CD4-positive, alpha-beta T cell treated with Interleukin-17A for 1 hour (primary cell): Measurements from ENCODE around the gene HEBP1.

ENCODE experiments used
- DNase-seq: peaks from one replicate; pipeline ENCODE4 v3.0.0-alpha.2; 2020

The HEBP1 gene

DNA sequence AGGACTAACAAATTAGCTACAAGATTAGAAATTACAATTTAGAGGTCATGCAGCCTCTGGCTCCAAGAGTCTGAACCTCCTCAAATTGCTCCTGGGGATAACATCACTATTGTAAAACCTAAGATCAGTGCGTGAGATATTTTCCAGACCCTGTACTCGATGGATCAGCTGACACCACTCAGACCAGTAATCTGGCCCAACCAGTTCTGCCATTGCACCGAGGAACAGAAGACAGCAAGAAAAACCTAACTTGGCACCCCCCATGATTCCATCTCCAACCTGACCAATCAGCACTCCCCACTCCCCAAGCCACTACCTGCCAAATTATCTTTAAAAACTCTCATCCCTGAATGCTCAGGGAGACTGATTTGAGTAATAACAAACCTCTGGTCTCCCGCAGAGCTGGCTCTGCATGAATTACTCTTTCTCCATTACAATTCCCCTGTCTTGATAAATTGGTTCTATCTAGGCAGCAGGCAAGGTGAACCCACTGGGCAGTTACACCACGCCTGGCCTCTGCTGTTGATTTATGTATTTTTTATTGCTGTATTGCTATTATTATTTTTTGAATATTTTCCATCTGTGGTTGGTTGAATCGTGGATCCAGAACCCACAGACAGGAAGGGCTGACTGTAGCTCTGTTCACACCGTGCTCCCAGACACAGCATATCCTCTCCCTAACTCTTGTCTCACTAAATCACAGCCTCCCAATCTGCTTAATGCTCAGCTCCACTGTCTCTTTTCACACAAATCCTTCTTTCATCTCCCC, 9.2 kb downstream of the HEBP1 start:
- DNase-seq: no peak

DNA sequence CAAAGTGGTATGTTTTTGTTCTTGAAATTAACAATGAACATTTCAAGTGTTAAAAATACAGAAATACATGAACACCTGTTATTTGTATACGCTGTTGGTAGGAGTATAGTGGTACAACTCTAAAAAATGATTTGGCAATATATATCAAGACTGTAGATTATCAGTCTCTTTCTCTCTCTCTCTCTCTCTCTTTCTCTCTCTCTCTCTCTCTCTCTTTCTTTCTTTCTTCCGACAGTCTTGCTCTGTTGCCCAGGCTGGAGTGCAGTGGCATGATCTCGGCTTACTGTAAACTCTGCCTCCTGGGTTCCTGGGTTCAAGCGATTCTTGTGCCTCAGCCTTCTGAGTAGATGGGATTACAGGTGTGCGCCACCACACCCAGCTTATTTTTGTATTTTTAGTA, 12.6 kb downstream of the HEBP1 start:
- no peak for DNase-seq

DNA sequence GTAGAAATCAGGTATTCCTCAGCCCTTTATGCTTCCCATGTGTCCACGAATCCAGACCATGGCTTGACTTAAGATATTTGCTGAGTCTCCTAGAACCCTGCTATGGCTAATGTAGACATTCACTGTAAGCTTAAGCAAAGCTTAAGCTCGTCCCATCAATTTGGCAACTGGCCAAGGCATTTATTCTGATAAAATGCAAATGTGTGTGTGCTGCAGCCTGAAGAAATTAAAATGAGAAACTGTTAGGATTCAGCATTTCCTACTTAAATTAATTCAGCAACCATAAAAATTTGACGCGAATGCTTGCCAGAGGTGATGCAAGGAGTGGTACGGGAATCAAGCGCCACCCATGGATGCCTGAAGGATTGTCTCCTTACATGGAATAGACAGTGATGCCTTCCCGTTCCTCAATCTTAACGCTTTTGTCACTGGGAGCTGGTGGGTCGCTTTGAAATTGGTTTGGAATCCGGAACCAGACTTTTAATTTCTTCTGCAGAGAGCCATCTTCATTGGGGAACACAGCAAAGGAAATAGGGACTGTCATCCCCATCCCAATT, 13.2 kb downstream of the HEBP1 start:
- DNase-seq: no peak

DNA sequence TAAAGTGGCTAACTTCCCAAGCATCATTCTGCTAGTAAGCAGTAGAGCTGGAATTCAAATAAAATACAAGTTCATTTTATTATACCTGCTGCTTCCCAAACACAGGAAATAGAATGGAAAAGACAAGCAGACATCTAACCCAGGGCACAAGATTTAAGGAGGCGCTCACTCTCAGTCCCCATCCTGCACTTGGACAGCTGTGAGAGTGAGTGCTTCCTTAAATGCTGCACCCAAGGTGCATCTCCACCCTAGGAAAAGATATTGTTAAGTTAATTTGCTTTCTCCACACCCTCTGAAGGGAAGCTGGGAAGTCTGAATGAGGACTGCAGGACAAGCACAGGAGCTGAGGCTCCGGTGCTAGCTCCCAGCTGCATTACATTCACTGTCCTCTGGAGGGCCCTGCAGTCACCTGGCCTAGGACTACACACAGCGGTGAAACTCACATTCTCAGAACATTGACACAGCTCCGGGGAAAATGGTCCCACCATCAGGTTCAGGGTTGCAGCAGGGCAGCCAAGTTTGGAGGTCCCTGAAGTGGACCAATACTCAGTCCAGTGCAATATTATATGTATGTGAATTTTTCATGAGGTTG, 14.2 kb downstream of the HEBP1 start:
- DNase-seq: peak; percentile 7

DNA sequence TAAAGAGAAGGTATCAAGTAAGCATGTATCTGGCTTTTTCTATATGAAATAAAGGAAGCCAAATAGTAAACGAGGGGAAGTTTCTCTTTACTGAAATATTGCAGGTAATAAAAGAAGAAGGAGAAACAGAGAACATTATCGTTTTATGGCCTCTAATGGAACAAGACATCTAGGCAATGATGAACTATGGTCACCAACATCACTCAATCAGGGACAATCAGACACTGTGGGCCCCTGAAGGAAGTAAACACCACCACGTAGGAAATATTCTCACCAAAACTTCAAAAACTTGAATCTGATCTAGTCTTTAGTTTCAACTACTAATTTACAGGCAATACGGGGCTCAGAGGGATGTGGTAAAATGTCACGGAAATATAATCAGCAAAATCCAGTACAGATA, 15.9 kb downstream of the HEBP1 start:
- no peak for DNase-seq

DNA sequence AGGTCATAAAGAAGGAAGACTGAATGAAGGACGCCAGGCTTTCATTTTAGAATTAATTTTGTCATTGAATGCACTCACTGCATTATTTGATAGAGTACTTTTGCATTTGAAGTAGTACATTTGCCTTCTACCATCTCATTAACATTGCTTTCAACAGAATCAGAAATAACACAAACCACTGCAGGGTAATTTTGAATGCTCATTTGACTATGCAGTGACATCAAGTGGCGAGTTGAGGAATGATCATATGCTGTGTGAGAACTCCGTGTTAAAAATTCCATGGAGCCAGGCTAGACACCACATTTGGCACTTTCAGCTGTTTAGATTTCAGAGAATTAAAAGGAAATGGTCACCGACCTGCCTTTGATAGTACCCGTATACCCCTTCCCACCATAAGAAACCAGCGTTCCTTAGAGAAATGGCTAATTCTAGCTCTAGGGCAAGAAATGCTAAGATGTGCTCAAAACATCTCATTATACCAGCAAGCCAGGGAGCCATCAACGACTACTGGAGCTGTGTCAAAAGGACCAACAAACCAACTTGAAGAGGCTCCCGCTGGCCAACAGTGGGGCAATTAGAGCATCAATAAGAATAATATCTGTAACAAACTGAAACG, 16.5 kb downstream of the HEBP1 start:
- peak; percentile 37 for DNase-seq

DNA sequence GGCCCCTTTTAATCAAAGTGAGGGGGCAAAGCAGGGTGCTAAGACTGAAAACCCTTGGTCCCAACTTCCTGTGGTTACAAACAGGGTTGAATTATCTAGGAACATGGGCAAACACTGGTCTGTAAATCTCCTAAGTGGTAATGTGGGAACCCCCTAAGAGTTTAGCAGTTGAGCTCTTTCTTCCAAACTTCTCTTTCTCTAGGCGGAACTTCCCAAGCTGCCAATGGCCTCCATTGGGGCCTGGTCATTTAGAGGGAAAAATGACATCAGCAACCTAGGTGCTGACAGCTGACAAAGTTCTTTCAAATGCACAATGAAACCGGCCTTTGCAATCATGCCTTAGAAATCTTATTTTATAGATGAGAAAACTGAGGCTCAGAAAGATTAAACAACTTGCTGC, 17.7 kb downstream of the HEBP1 start:
- DNase-seq: no peak

DNA sequence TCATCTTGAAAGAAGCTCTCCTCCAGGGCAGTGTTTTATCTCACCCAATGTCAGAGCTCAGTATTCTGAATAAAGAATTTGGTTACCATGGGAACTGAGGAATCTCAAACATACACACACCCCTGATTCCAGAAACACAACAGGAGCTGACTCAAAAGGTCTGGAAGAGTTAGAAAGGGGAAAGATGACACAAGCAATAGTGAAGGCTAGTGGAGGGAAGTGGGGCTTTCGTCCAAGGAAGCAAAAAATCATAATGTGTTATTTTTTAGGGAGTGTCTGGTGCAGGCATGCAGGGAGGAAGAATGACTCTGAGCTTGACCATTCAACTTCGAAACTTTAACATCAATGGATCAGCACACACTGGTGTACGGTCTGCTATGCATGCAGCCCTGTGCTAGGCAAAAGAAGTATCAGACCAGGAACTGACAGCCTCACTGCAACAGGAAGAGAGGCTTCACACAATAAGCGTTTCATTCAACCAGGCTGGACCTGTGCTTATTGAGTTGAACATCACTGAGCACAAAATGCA, 20.3 kb downstream of the HEBP1 start:
- no peak for DNase-seq

DNA sequence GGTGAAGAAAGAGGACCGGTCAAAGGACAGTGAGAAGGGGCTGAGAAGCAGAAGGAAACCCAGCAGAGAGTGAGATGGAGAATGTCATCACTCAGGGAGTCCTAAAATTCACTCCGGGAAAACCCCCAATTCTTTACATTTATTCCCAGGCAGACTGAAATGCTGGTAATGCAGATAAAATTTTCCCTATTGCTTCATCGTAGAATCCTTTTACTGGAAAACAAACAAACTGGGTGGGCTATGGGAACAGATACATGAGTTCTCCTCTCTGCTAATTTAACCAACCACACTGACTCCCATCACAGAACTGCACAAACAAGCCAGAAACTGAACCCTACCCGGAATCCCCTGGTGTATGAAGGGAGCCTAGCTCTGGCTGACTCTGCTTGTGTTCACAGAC, 20.9 kb downstream of the HEBP1 start:
- no peak for DNase-seq

DNA sequence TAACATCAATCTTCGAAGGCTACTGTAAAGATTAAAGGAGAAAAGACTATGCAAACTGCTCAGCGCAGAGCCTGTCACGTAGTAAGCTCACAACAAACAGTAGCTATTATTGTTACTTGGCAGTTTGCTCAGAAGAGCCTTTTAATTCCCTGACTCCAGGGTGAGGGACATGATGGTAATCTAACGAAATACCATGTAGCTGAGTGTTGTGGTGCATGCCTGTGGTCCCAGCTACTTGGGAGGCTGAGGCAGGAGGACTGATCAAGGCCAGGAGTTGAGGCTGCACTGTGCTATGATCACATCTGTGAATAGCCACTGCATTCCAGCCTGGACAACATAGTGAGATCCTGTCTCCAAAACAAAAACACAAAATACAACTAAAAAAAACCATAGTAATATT, 22.8 kb downstream of the HEBP1 start:
- DNase-seq: no peak

DNA sequence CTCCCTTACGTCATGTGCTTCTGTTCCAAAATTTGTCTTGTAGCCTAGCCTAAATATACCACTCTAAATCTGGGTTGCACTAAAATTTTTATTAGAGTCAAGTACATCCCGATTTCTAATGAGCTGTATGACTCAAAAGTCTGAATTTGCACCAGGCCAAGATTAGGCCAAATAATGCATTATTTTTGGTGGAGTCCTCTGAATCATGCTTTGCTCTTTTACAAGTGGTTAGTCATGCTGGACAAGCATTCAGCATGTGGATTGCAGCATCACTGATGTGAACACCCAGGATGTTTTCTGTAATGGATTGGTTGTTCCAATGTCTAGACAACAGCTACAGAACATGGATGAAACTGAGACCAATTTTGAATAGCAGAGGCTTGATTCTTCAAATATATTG, 23.7 kb downstream of the HEBP1 start:
- no peak for DNase-seq

DNA sequence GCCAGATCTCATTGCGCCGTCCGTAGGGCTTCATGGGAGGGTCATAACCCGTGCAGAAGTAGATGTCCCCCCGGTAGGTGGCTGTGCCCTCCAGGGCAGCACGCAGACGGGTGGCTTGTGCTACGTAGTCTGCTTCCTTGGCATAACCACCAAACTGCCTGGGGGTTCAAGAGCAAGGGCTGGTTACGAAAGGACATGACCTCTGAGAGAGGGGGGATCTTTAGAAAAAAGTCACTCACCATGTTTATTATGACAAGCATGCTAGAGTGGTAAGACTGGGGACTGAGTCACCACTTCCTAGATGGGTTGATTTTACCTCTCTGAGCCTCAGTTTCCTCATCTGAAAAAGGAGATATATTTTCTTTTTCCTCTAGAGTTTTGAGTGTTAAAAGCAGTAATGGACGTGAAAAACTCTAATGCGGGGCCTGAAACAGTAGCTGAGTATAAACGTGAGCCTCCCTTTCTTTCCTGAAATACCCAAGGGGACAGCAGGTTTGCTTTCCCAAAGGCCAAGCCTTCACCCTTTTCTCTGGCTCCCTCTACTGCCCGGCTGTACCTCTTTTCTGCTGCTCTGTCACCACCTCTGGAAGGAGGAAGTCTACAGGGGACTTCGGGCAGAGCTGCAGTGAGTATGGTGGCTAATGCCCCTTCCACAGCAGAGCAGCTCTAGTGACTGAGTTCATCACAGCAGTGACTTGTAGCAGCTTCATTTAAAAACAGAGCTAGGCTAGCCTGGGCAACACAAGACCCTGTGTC, 24.6 kb downstream of the HEBP1 start:
- DNase-seq: no peak

DNA sequence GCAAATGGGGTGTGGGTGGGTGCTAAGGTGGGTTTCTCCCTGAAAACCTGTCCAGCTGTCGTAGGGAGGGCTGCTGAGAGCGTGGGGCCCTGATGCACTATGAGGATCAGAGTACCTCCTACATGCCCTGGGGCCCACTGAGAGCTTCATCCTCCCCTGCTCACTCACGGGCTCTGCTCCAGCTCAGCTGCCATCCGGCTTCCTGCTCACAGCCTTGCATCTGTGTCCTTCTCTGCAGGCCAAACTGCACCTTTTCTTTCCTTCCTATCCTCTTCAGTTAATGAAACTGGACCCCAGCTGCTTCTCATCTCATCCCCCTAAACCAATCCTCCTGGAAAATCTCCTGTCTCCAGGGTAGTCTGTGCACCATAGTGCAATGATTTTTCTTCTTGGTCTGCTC, 25.9 kb downstream of the HEBP1 start:
- DNase-seq: no peak

DNA sequence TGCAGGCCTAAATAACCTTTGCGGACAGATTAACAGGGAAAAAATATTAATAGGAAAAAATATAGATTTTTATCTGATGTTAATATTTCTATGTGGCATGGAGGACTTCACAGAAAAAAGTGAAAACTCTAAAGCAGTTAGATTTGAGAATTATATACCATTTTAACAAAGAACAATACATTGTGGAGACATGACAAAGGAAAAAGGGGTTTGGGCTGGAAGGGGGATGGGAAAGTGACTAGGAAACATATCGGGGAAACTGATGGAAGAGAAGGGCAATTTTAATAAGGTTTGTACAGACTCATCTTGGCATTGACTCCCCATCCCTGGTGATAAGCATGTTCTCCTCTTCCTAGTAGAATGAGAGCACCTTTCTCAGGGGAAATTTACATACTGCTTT, 27.0 kb downstream of the HEBP1 start:
- no peak for DNase-seq

DNA sequence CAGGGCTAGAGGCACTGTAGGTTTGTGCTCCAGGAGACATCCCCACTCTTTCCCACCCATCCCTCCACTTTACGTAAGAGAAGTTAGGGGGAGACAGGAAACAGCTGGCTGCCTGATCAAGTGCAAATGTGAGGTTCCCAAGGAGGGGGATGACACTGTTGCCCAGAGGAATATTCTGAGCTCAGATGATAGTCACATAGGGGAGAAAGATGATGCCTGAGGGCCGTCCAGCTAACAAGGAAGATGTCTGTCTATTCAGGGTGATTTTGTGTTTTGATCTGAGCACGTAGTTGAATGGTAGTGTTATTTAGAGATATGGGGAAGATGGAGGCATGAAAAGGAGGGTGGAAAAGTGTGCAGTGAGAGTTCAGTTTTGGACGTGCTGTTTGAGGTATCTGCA, 34.2 kb downstream of the HEBP1 start:
- no peak for DNase-seq

DNA sequence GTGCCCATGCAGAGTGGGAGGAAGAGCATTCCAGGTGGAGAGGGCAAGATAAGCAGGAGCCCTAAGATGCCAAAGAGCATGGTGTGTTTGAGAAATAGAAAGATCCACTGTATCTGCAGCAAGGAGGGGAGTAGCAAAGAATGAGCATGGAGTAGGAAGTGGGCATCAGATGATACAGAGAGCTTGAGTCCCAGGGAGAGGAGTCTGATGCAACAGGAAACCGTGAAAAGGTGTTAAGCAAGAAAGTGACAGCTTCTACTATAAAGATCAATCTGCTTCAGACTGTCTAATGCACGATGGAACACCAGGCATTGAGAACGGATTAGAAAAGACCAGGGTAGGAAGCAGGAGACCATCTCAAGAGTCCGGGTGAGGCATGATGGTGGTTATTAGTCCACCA, 35.8 kb downstream of the HEBP1 start:
- no peak for DNase-seq

DNA sequence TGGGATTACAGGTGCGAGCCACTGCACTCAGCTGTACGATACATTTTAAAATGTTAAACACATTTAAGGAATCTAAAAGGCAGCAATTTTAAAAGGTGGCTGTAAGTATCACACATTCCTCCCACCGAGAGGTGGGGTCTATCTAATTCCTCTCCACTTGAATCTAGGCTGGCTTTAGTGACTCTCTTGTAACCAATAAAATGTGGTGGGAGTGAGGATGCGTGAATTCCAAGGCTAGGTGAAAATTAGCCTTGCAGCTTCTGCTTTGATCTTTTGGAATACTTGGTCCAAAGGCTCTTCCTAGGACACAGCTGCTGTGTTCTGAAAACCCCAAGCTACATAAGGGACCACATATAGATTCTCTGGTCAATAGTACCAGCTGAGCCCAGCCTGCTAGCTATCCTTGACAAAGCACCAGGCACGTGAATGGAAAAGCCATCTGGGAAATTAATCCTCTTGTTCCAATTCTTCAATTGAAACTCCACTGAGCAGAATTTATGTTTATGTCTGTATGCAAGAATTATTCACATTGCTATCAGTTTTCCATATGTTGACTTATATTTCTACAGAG, 39.3 kb downstream of the HEBP1 start:
- DNase-seq: no peak

DNA sequence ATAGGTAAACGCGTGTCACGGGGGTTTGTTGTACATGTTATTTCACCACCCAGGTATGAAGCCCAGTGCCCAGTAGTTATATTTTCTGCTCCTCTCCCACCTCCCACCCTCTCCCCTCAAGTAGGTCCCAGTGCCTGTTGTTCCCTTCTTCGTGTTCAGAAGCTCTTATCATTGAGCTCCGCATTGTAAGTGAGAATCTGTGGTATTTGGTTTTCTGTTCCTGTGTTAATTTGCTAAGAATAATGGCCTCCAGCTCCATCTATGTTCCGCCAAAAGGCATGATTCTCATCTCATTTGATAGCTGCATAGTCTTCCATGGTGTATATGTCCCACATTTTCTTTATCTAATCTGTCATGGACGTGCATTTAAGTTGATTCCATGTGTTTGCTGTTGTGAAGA, 41.2 kb downstream of the HEBP1 start:
- DNase-seq: no peak

DNA sequence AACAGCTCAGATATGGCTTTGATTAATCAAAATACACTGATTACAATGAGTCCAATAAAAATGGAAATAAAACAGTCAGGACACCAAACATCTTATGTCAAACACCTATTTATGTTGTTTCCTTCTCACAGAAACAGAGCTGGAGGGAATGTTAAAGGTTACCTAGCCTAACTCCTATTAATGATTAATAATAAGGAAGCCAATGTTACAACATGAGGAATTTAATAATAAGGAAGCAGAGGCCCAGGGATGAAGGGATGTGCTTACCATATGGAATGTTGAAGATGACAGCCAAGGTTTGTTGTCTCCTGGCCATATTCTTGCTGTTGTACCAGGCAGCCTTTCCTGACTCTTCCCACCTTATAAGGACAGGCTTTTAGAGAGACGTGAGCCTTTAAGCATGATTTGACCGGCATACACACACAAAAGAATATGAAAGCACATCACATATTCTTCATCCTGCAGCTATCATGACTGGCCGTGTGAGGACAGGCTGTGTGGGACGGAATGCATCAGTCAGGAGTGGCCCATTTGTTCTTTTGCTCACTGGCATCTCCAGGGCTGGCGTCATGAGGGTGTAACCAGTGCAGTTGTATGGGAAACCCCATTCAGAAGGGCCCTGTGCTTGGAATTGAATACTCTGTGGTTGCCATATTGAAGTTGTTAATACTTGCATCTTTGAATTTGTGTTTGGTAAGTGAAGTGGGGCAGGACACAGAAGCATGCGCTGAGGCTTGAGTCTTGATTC, 45.0 kb downstream of the HEBP1 start:
- DNase-seq: no peak

DNA sequence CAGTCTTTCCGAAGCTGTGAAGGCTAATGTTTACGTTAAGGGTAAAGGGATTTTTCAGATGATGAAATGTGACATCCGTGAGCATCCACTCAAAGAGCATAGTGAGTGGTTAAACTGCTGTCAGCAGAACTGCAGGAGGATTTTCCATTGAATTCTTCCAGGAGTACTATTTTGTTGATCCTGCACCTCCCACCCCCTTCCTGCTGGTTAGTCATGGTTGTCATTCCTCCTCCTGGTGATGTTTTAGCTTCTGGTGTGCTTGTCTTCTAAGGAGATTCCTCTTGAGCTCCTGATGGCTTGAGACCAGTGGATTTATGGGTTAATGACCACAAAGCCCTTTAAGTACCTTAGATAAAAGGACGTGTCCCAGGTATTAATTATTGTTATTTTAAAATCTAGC, 45.7 kb downstream of the HEBP1 start:
- no peak for DNase-seq

DNA sequence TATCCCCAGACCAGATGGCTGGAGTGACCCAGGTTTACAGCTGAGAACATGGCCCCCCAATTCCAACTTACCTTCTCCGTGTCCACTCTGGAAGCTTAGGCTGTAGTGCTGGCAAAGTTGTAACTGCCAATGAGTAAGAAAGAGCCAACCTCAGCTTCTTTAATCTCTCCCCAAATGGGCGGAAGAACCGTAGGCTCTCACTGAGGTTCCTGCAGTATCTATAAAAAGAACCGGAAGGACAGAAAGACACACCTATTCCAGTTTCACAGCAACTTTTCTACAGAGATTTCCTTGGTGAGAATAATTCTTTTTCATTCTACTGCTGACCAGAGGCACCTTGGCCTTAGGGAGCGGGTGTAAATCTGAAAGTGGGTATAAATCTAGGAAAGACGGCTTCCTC, 48.0 kb downstream of the HEBP1 start, which contains the start of gene GPRC5D:
TSS of gene GPRC5D (minus strand) at position 135 of the 400 bp plus-strand sequence. CDS start 1,786 bp downstream, outside the sequence.
- no peak for DNase-seq

DNA sequence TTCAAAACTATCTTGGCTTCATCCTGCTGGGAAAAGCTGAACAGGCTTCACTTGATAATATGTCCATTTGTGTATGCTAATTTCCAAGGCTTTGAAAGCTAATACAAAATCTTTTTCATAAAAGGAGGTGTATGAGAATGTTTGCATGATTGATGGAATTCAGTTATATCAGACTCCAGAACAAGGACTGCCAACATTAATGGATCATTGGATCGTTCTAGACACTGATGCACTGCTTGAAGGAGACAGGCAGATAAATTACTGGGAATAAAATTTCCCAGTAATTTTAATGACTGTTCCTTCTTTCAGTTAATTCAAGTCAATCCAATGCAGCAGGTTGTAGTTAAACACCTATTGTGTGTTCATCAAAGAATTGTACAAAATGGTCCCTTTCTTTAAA, 48.6 kb downstream of the HEBP1 start:
- DNase-seq: no peak
